Central memory CD8-positive, alpha-beta T cell (primary cell): Measurements from ENCODE around the gene POLD3.

Experiments
- ATAC-seq: fragments of 150-1000 bp; cut with Tn5 transposase; replicated peaks from 2 replicates; pipeline ENCODE4 v1.10.0; 2022; ENCODE audit warnings: mild to moderate bottlenecking, moderate FRiP score, moderate number of reproducible peaks; ENCODE audit not compliant: poor library complexity, severe bottlenecking; ENCODE audit errors: extremely low read depth
- DNase-seq, 2 donors: peaks; one replicate each; pipeline ENCODE4 v3.0.0; 2021; ENCODE audit warnings: low spot score in 2 of 2
- H3K27ac Mint-ChIP-seq: one replicate; pipeline ENCODE4 v1.8.0; 2022; ENCODE audit warnings: low read depth, mild to moderate bottlenecking, moderate library complexity, mixed read lengths
- H3K27me3 Mint-ChIP-seq: one replicate; pipeline ENCODE4 v1.8.0; 2022; ENCODE audit warnings: mixed read lengths
- H3K36me3 Mint-ChIP-seq: one replicate; pipeline ENCODE4 v1.8.0; 2022; ENCODE audit warnings: mild to moderate bottlenecking, moderate library complexity, mixed read lengths; ENCODE audit not compliant: insufficient read depth
- H3K4me1 Mint-ChIP-seq: one replicate; pipeline ENCODE4 v1.8.0; 2022; ENCODE audit warnings: mixed read lengths
- H3K4me3 Mint-ChIP-seq: one replicate; pipeline ENCODE4 v1.8.0; 2022; ENCODE audit warnings: mild to moderate bottlenecking, moderate library complexity, mixed read lengths
- H3K9me3 Mint-ChIP-seq: one replicate; pipeline ENCODE4 v1.8.0; 2022; ENCODE audit warnings: mixed read lengths

POLD3 gene

DNA sequence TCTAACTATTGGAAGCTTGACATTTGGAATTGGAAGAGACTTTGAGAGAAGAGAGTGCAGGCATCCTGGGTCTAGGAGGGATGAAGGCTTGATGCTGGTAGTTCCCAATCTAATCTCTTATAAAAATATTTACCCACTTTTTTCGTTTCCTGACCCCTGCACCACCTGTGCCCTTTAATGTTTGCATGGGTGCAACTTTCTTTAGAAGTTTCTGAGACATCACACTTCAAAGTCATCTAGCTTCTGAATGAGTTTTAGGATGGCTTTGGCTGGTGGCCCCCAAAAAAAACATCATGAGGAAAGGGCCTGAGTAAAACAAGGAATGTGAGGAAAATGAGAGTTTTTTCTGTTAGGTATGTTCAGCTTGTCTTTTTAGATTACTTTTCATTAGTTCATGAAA is 1.1 kb downstream of the POLD3 start:
- ATAC-seq (no peak), DNase-seq (no peak)
- H3K27ac Mint-ChIP-seq, result peak overlapping the region; percentile 99
- H3K27me3 Mint-ChIP-seq, result no peaks in the 10 kb centered on the region
- H3K4me1 Mint-ChIP-seq, result peaks cover 28% of the 10 kb centered on the region
- no peaks in the 10 kb centered on the region for H3K9me3 Mint-ChIP-seq
- H3K36me3 Mint-ChIP-seq, result peaks cover 4% of the 10 kb centered on the region
- H3K4me3 Mint-ChIP-seq, result peak overlapping the region; percentile 98

DNA sequence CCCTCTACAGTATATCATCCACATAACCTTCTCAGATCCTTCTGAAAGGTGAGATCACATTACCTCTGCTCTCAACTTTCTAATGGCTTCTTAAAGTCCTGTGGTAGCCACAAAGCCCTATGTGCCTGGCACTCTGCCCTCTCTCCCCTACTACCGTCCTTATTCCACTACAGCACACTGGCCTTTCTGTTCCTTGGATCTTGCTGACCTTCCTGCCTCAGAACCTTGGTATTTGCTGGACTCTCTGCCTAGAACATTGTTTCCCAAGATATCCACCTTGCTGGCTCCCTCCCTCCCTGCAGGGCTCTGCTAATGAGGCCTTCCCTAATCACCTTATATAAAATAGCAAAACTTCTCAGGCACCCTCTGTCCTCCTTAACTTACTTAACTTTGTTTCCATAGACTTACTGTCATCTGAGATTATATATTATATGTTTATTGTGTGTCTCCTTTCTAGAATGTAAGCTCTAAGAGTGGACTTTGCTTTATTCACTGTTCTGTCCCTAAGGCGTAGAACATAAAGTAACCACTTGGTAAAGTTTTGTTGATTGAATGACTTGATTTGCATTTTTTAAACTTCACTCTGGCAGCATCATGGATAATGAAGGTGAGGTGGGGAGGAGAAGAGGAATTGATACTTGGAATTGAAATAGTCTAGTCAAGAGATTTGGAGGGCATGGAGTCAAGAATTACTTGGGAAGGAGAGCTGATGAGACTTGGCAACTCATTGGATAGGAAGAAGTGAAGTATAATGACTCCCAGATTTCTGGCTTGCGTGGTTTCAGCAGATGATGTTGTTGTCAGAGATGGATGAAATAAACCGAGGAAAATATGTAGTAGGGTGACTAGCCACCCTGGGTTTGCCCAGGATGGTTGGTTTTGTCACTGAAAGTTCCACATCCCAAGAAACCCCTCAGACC is 10.5 kb downstream of the POLD3 start:
- H3K36me3 Mint-ChIP-seq, result peaks cover 11% of the 10 kb centered on the region
- DNase-seq (no peak), ATAC-seq (no peak)
- H3K9me3 Mint-ChIP-seq, result no peaks in the 10 kb centered on the region
- H3K4me1 Mint-ChIP-seq, result no peaks in the 10 kb centered on the region
- no peaks in the 10 kb centered on the region for H3K27me3 Mint-ChIP-seq
- H3K4me3 Mint-ChIP-seq, result no peak overlapping the region
- H3K27ac Mint-ChIP-seq, result no peak overlapping the region

DNA sequence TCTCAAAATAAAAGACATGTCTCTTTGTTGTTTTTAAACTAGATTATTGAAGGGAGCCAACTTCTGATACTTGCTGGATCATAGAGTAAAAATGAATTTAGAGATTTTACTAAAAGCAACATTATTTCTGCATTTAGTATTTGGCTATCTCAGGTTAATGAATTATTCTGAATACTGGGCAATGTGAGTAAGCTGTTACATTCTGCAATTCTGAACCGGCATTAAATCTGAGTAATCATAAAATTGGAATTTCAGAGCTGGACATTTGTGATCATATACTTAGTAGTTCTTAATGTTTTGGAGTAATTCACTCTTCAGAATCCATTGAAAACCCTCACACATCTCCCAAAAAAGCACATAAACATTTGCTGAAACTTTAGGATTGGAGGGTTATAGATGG is 11.5 kb downstream of the POLD3 start:
- no peaks in the 10 kb centered on the region for H3K9me3 Mint-ChIP-seq
- DNase-seq (no peak), ATAC-seq (no peak)
- no peak overlapping the region for H3K27ac Mint-ChIP-seq
- H3K27me3 Mint-ChIP-seq, result no peaks in the 10 kb centered on the region
- H3K4me3 Mint-ChIP-seq, result no peak overlapping the region
- H3K4me1 Mint-ChIP-seq, result no peaks in the 10 kb centered on the region
- H3K36me3 Mint-ChIP-seq, result peaks cover 11% of the 10 kb centered on the region

DNA sequence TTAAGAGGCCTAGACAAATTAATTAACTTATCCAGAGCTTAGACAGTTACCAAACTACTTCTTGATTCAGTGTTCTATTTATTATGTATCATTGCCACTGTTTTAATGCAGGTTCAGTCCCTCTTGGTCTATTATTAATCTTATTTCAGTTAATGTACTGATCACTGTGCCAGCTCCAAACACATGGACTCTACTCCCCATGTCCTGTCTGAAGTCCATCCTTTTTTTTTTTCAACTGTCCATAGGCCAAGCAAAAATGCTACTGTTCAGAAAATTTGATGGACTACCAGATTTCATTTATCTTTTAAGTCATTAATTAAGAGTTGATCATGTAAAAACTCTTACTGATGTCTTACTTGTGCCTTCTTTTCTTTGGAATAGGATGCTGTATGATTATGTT is 11.9 kb downstream of the POLD3 start:
- DNase-seq (no peak), ATAC-seq (no peak)
- Mint-ChIP-seq H3K4me1 (no peaks in the 10 kb centered on the region), H3K27ac (no peak overlapping the region), H3K4me3 (no peak overlapping the region), H3K27me3 (no peaks in the 10 kb centered on the region), H3K36me3 (peaks cover 10% of the 10 kb centered on the region), H3K9me3 (no peaks in the 10 kb centered on the region)

DNA sequence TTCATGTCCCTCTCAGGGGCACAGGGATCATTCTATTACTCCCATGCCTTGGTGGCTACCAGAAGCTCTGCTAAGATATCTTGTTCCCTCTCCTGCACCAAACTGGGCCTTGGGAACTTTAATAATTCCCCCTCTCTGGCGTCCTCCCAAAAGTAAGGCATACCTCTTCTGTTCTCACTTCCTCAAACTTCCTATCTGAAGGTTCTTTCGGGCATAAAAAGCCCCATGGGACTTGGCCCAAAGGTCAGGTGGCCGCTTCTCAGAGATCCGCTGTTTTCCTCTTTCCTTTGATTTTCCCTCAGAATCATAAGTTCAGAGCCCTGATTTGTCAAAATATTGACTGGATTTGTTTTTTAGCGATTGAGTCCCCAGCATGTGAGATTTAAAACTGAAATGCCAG is 13.0 kb downstream of the POLD3 start:
- ATAC-seq, result no peak
- no peaks in the 10 kb centered on the region for H3K4me1 Mint-ChIP-seq
- H3K36me3 Mint-ChIP-seq, result peaks cover 10% of the 10 kb centered on the region
- H3K9me3 Mint-ChIP-seq, result no peaks in the 10 kb centered on the region
- no peak overlapping the region for H3K27ac Mint-ChIP-seq
- no peak overlapping the region for H3K4me3 Mint-ChIP-seq
- no peak for DNase-seq
- H3K27me3 Mint-ChIP-seq, result no peaks in the 10 kb centered on the region

DNA sequence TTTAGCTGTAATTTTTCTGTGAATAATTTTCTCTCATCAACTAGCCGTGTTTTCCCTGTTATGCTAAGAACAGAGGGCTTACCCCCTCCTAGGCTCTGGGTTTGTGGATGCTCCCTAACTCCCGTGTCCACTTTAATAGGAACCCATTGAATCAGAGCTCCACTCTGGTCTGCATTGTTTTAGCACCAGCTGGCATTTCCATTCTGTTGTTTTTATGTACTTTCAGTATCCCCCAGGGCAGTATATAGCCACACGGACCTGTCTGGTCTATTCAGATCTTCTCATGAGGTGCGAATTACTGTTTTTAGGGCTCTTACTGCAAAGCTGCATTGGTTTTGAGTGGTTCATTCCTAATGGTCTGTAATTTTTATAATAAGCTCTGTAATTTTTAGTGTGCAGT is 16.0 kb downstream of the POLD3 start:
- no peaks in the 10 kb centered on the region for H3K4me1 Mint-ChIP-seq
- ATAC-seq (no peak), DNase-seq (no peak)
- no peak overlapping the region for H3K27ac Mint-ChIP-seq
- H3K9me3 Mint-ChIP-seq, result no peaks in the 10 kb centered on the region
- no peak overlapping the region for H3K4me3 Mint-ChIP-seq
- no peaks in the 10 kb centered on the region for H3K27me3 Mint-ChIP-seq
- H3K36me3 Mint-ChIP-seq, result peaks cover 10% of the 10 kb centered on the region

DNA sequence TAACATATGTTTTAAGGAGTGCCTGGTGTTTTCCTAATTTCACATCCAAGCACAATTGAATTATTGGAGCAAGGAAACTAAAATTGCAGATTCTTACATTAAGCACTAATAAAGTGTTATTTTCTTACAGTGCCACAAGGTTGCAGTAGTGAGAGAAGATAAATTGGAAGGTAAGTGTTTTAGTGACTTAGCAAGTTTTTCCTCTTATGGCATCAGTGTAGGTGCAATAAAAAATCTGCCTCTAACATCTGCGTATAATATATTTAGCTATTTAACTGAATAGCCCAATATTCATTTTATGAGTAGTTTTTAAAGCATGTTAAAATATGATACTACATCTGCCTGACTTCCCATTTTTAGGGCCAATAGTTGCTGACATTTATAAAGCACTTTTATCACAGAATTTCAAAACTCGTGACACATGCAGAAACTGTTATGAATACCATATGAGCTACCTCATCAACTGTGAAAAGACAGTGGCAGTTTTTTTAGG is 19.0 kb downstream of the POLD3 start:
- Mint-ChIP-seq H3K4me1 (no peaks in the 10 kb centered on the region), H3K27me3 (no peaks in the 10 kb centered on the region), H3K27ac (no peak overlapping the region), H3K4me3 (no peak overlapping the region), H3K36me3 (peaks cover 9% of the 10 kb centered on the region), H3K9me3 (no peaks in the 10 kb centered on the region)
- DNase-seq (no peak), ATAC-seq (no peak)

DNA sequence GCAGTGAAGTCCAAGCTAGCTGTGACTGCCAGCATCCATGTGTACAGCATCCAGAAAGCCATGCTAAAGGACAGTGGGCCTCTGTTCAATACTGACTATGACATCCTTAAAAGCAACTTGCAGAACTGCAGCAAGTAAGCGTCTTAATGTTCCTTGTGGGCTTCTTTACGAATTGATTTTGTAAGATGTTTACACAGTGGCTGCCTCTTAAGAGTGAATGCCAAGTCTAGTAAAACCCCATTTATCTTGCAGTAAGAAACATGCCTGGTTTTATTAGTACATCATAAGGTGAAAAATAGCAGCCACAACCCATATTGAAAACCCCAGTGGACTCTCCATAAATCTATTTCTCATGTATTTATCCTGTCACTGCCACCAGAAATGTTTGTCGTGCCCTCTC is 20.5 kb downstream of the POLD3 start:
- Mint-ChIP-seq H3K36me3 (peaks cover 9% of the 10 kb centered on the region), H3K4me1 (no peaks in the 10 kb centered on the region), H3K4me3 (no peak overlapping the region), H3K27me3 (no peaks in the 10 kb centered on the region), H3K27ac (no peak overlapping the region), H3K9me3 (no peaks in the 10 kb centered on the region)
- no peak for DNase-seq
- no peak for ATAC-seq

DNA sequence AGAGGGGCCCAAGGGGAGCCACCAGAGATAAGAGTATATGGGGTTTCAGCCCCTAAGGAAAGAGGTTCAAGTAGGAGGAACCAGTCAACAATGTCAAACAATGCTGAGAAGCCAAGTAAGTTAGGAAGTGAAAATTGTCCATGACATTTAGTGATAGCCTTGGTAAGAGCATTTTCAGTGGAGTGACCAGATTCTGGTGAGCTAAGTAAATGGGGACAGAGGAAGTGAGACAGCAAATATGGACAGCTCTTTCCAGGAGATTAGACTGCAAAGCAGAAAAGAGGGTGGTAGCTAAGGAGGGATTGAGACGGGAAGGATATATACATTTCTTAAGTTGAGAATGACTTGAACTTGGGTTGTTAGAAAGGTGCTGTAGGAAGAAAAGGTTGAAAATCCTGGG is 22.9 kb downstream of the POLD3 start:
- no peak overlapping the region for H3K4me3 Mint-ChIP-seq
- no peaks in the 10 kb centered on the region for H3K9me3 Mint-ChIP-seq
- DNase-seq (no peak), ATAC-seq (no peak)
- no peak overlapping the region for H3K27ac Mint-ChIP-seq
- H3K27me3 Mint-ChIP-seq, result no peaks in the 10 kb centered on the region
- H3K36me3 Mint-ChIP-seq, result peaks cover 18% of the 10 kb centered on the region
- no peaks in the 10 kb centered on the region for H3K4me1 Mint-ChIP-seq

DNA sequence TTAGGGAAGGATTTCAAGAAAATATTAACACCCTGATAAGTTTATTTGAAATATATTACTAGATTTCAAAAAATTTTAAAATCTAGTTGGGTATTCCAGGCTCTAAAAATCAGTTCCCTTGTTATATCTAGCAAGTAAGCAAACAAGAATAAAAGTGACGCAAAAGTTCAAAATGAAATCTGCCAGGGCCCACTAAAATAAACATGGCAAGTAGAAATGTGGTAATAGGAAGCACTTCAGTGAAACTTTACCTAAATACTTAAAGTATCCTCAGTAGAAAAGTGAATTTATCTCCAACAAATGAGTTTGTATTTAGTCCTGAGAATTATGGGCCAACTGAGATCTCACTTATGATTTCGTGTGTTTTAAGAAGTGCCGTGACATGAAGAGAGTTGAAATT is 23.6 kb downstream of the POLD3 start:
- DNase-seq (no peak), ATAC-seq (no peak)
- Mint-ChIP-seq H3K9me3 (no peaks in the 10 kb centered on the region), H3K27me3 (no peaks in the 10 kb centered on the region), H3K27ac (no peak overlapping the region), H3K4me1 (no peaks in the 10 kb centered on the region), H3K36me3 (peaks cover 22% of the 10 kb centered on the region), H3K4me3 (no peak overlapping the region)

DNA sequence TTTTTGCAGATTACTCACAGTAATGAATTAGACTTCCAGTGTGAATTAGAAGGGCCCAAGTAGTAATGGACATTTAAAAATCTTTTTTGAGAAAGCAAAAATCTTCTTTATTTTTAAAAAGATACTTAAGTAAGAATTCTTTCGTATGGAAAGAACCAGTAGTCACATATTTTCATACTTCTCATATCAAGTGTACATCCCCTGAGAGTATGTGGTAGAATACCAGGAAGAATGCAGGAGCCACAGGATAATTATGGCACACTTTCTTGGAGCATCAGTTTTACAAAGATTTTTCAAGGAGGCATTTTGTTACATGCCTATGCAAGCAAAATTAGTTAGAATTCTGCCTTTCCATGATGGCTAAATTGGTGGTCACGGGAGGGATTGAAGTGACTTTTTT is 28.1 kb downstream of the POLD3 start:
- Mint-ChIP-seq H3K27ac (no peak overlapping the region), H3K36me3 (peaks cover 25% of the 10 kb centered on the region), H3K9me3 (no peaks in the 10 kb centered on the region), H3K4me1 (no peaks in the 10 kb centered on the region), H3K27me3 (no peaks in the 10 kb centered on the region), H3K4me3 (no peak overlapping the region)
- ATAC-seq, result no peak
- DNase-seq, result no peak

DNA sequence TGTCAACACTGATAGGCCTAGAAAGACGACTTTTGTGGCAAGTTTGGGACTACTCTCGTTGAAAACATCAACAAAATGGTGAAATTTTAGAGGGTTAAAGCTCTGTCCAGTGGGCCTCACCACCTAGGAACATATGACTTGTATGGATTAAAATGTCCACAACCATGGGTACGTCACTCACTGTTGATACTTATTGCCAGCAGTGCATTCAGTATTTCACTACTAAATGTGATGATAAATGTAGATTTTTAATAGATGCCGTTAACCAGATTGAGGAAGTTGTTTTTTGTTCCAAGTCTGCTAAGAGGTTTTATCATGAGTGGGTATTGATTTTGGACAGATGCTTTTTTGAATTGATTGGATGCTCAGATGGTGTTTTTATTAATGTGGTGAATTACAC is 33.7 kb downstream of the POLD3 start:
- no peak overlapping the region for H3K4me3 Mint-ChIP-seq
- DNase-seq (no peak), ATAC-seq (no peak)
- H3K27ac Mint-ChIP-seq, result no peak overlapping the region
- H3K27me3 Mint-ChIP-seq, result no peaks in the 10 kb centered on the region
- no peaks in the 10 kb centered on the region for H3K9me3 Mint-ChIP-seq
- H3K36me3 Mint-ChIP-seq, result peaks cover 17% of the 10 kb centered on the region
- H3K4me1 Mint-ChIP-seq, result no peaks in the 10 kb centered on the region

DNA sequence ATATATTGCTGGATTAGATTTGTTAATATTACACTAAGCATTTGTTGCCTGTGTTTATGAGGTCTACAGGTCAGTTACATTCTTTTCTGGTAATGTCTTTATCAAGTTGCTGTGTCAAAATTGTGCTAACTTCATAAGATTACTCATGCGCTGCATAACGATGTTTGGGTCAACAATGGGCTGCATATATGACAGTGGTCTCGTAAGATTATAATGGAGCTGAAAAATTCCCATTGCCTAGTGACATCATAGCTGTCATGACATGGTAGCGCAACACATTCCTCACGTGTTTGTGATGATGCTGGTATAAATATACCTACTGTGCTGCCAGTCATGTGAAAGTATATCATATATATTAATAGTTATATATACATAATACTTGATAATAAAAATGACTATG is 34.2 kb downstream of the POLD3 start:
- no peaks in the 10 kb centered on the region for H3K27me3 Mint-ChIP-seq
- H3K36me3 Mint-ChIP-seq, result peaks cover 20% of the 10 kb centered on the region
- H3K4me3 Mint-ChIP-seq, result no peak overlapping the region
- H3K4me1 Mint-ChIP-seq, result no peaks in the 10 kb centered on the region
- H3K27ac Mint-ChIP-seq, result no peak overlapping the region
- DNase-seq, result no peak
- H3K9me3 Mint-ChIP-seq, result no peaks in the 10 kb centered on the region
- ATAC-seq, result no peak
